NCI-H1092 treated with DMSO at 0.1 percent for 48 hours (cell line): ENCODE data around the gene ANKRD12.
A peak's percentile ranks its signal among the peaks of the same experiment; 100 is the strongest.
"Not testable (repeated sequence)": the region's sequence is repeated elsewhere in the genome, so short reads cannot be mapped to it uniquely, and the experiment has no call there.

Experiments
- DNase-seq: peaks from one replicate; lab custom pipeline; 2025; lab: John Stamatoyannopoulos, UW

ANKRD12 gene

GRCh38 chr18:9136315-9137155, at the start of gene ANKRD12:
Gene ANKRD12 (plus strand): TSS chr18:9136781. CDS start chr18:9182433, 45,652 bp downstream.
- DNase-seq, result peak; percentile 90

- no peak for DNase-seq
Measured at GRCh38 chr18:9087144-9087543, 49.4 kb upstream of the ANKRD12 start.

GRCh38 chr18:9088252-9088651, 48.3 kb upstream of the ANKRD12 start:
- no peak for DNase-seq

- not testable (repeated sequence) for DNase-seq
Measured at GRCh38 chr18:9088727-9089126, 47.9 kb upstream of the ANKRD12 start.

GRCh38 chr18:9090578-9090977, 46.0 kb upstream of the ANKRD12 start:
- no peak for DNase-seq

- DNase-seq, result no peak
Measured at GRCh38 chr18:9091066-9091476, 45.5 kb upstream of the ANKRD12 start.

GRCh38 chr18:9092665-9093064, 43.9 kb upstream of the ANKRD12 start:
- no peak for DNase-seq

- not testable (repeated sequence) for DNase-seq
Measured at GRCh38 chr18:9093109-9093508, 43.5 kb upstream of the ANKRD12 start.

- DNase-seq, result no peak
Measured at GRCh38 chr18:9094307-9095226, 42.0 kb upstream of the ANKRD12 start.

GRCh38 chr18:9095297-9096006, 41.1 kb upstream of the ANKRD12 start:
- DNase-seq, result no peak

- no peak for DNase-seq
Measured at GRCh38 chr18:9096007-9096371, 40.6 kb upstream of the ANKRD12 start.

GRCh38 chr18:9096685-9097084, 39.9 kb upstream of the ANKRD12 start:
- DNase-seq, result no peak

- no peak for DNase-seq
Measured at GRCh38 chr18:9097349-9097748, 39.2 kb upstream of the ANKRD12 start.

GRCh38 chr18:9100796-9101195, 35.8 kb upstream of the ANKRD12 start:
- DNase-seq, result no peak

GRCh38 chr18:9101730-9102507, 34.7 kb upstream of the ANKRD12 start:
- peak; percentile 19 for DNase-seq

- DNase-seq, result peak; percentile 89
Measured at GRCh38 chr18:9102508-9103375, 33.8 kb upstream of the ANKRD12 start, which contains the start of gene NDUFV2. Gene NDUFV2 (plus strand): TSS chr18:9102699. CDS start chr18:9102744, 45 bp downstream.

GRCh38 chr18:9103376-9103873, 33.2 kb upstream of the ANKRD12 start:
- peak; percentile 1 for DNase-seq

- DNase-seq, result no peak
Measured at GRCh38 chr18:9104244-9104901, 32.2 kb upstream of the ANKRD12 start.

GRCh38 chr18:9105420-9105819, 31.2 kb upstream of the ANKRD12 start:
- DNase-seq, result no peak

- no peak for DNase-seq
Measured at GRCh38 chr18:9106094-9106493, 30.5 kb upstream of the ANKRD12 start.
